ENCODE measurements around the gene ZSCAN5A.

GRCh38 chr19:56299688-56300087 lies 15.0 kb downstream of the ZSCAN5A start:
- TF ChIP-seq CTCF (IDR thresholded peaks at IDR 0.05; ENCODE audit: insufficient read depth, low read depth, low read length): no peak
- no peak for TF ChIP-seq EZH2 (IDR thresholded peaks at IDR 0.05; ENCODE audit: insufficient read depth, low read length)

Measured in astrocyte (in vitro differentiated cells and primary cell).